Natural killer cell (primary cell): ENCODE results near the gene PRPF6. TPM values are rescaled to one million over a fixed set of nuclear protein-coding genes. Genes with fewer than 3 reads are reported as not detected.

Source experiments
- ATAC-seq, 3 donors: fragments of 150-1000 bp in 2 of 3; fragments of 200-7000 bp in 1 of 3; cut with Tn5 transposase; 1 replicate in 1 of 3; 2 replicates in 2 of 3; pipeline ENCODE4 v1.10.0; 2021; ENCODE audit warnings: mild to moderate bottlenecking in 2 of 3, moderate library complexity in 2 of 3
- DNase-seq, 2 donors: peaks; one replicate each; pipeline versions ENCODE4 v3.0.0 to v3.0.0-alpha.2; 2013 to 2021; ENCODE audit warnings: mixed read lengths in 1 of 2
- H3K27ac ChIP-seq: one replicate; pipeline ENCODE4 v1.5.1; 2013; ENCODE audit warnings: mild to moderate bottlenecking, low read length
- H3K27me3 ChIP-seq: one replicate; pipeline ENCODE4 v1.6.1; 2013; ENCODE audit warnings: low read length; ENCODE audit not compliant: control insufficient read depth, insufficient read depth
- H3K36me3 ChIP-seq: one replicate; pipeline ENCODE4 v1.6.1; 2013; ENCODE audit warnings: low read length; ENCODE audit not compliant: control insufficient read depth, insufficient read depth
- H3K4me1 ChIP-seq: one replicate; pipeline ENCODE4 v1.6.1; 2013; ENCODE audit warnings: low read length; ENCODE audit not compliant: control insufficient read depth, insufficient read depth
- H3K4me3 ChIP-seq: one replicate; pipeline ENCODE4 v1.5.1; 2013; ENCODE audit warnings: low read length
- H3K9me3 ChIP-seq: one replicate; pipeline ENCODE4 v1.6.1; 2013; ENCODE audit warnings: low read length; ENCODE audit not compliant: control insufficient read depth, insufficient read depth
- H3K27ac Mint-ChIP-seq, 2 donors: one replicate each; pipeline ENCODE4 v1.8.0; 2022; ENCODE audit warnings: mild to moderate bottlenecking in 2 of 2, mixed read lengths in 2 of 2, moderate library complexity in 1 of 2
- H3K27me3 Mint-ChIP-seq, 2 donors: one replicate each; pipeline ENCODE4 v1.8.0; 2022; ENCODE audit warnings: low read depth in 2 of 2, mixed read lengths in 2 of 2
- H3K36me3 Mint-ChIP-seq: one replicate; pipeline ENCODE4 v1.8.0; 2022; ENCODE audit warnings: mixed read lengths
- H3K4me1 Mint-ChIP-seq, 2 donors: one replicate each; pipeline ENCODE4 v1.8.0; 2022; ENCODE audit warnings: mixed read lengths in 2 of 2
- H3K4me3 Mint-ChIP-seq: one replicate; pipeline ENCODE4 v1.8.0; 2022; ENCODE audit warnings: mild to moderate bottlenecking, moderate library complexity, mixed read lengths
- H3K9me3 Mint-ChIP-seq, 2 donors: one replicate each; pipeline ENCODE4 v1.8.0; 2022; ENCODE audit warnings: mixed read lengths in 2 of 2
- CTCF ChIP-seq: fragments of 200-600 bp; IDR thresholded peaks from one replicate; pipeline ENCODE4 v1.8.0; 2022; ENCODE audit warnings: antibody characterized with exemption
- WGBS: methylation state at CpG from one replicate; pipeline ENCODE4 v1.1.7; 2013; ENCODE audit warnings: missing lambda C conversion rate; ENCODE audit not compliant: insufficient coverage; 5-methylcytosine and 5-hydroxymethylcytosine counted together
- intact Hi-C: fragments of 100-400 bp; cut with micrococcal nuclease; formaldehyde crosslinking; loops from one replicate; pipeline ENCODE4 v1.14.2; 2022
- total RNA-seq, 4 donors: library from RNA; stranded (reverse); fragments of 120-200 nt in 1 of 4; gene quantifications; one replicate each; pipeline versions ENCODE4 v1.2.3 to v1.2.4, GENCODE V29; 2013 to 2022

The PRPF6 gene
- total RNA-seq, 3 donors from 2014 or later (not counting 1 experiment from before 2014, with no cell fraction given) = 52.7 to 63.0 (median 55.0) TPM

- intact Hi-C loops = no loop called here
- peaks cover 36% of the 10 kb centered on the region for H3K27me3 ChIP-seq
- no peak overlapping the region for H3K4me3 ChIP-seq
- TF ChIP-seq CTCF = no peak
- no peaks in the 10 kb centered on the region for H3K36me3 ChIP-seq
- peaks cover 15 to 22% of the 10 kb centered on the region in 2 donors for H3K27me3 Mint-ChIP-seq
- H3K36me3 Mint-ChIP-seq = no peaks in the 10 kb centered on the region
- ATAC-seq = no peak
- peaks cover 5 to 15% of the 10 kb centered on the region in 2 donors for H3K4me1 Mint-ChIP-seq
- H3K4me3 Mint-ChIP-seq = peak overlapping the region; percentile 3
- H3K4me1 ChIP-seq = peaks cover 54% of the 10 kb centered on the region
- H3K9me3 Mint-ChIP-seq = no peaks in the 10 kb centered on the region
- DNase-seq = no peak
- 53% methylated on average over 15 of the region's 15 CpGs for WGBS
- no peak overlapping the region for H3K27ac Mint-ChIP-seq
- H3K9me3 ChIP-seq = no peaks in the 10 kb centered on the region
- no peak overlapping the region for H3K27ac ChIP-seq
Measured at GRCh38 chr20:64041040-64041780, 60.3 kb downstream of the PRPF6 start.

- intact Hi-C loops = no loop called here
- WGBS = 18% methylated on average over 6 of the region's 11 CpGs
- Mint-ChIP-seq H3K9me3 (no peaks in the 10 kb centered on the region), H3K4me1 (peaks cover 5 to 15% of the 10 kb centered on the region in 2 donors), H3K4me3 (no peak overlapping the region), H3K27me3 (peaks cover 20 to 27% of the 10 kb centered on the region in 2 donors), H3K36me3 (no peaks in the 10 kb centered on the region), H3K27ac (no peak overlapping the region)
- TF ChIP-seq CTCF = no peak
- H3K36me3 ChIP-seq = no peaks in the 10 kb centered on the region
- H3K4me1 ChIP-seq = peaks cover 49% of the 10 kb centered on the region
- H3K4me3 ChIP-seq = peak overlapping the region; percentile 25
- ATAC-seq = no peak
- H3K27me3 ChIP-seq = peaks cover 32% of the 10 kb centered on the region
- no peak overlapping the region for H3K27ac ChIP-seq
- no peak for DNase-seq
- no peaks in the 10 kb centered on the region for H3K9me3 ChIP-seq
Measured at GRCh38 chr20:64041781-64042053, 60.8 kb downstream of the PRPF6 start.

- no peak for TF ChIP-seq CTCF
- Mint-ChIP-seq H3K27me3 (peaks cover 24 to 29% of the 10 kb centered on the region in 2 donors), H3K4me1 (peaks cover 5 to 15% of the 10 kb centered on the region in 2 donors), H3K27ac (no peak overlapping the region), H3K36me3 (no peaks in the 10 kb centered on the region), H3K9me3 (no peaks in the 10 kb centered on the region), H3K4me3 (peak overlapping the region; percentile 42)
- H3K9me3 ChIP-seq = no peaks in the 10 kb centered on the region
- intact Hi-C loops = no loop called here
- peaks cover 30% of the 10 kb centered on the region for H3K27me3 ChIP-seq
- ATAC-seq (no peak), DNase-seq (peak in 1 of 2 donors; percentile 49)
- peaks cover 45% of the 10 kb centered on the region for H3K4me1 ChIP-seq
- no peaks in the 10 kb centered on the region for H3K36me3 ChIP-seq
- no peak overlapping the region for H3K27ac ChIP-seq
- 0% methylated on average over 41 of the region's 55 CpGs for WGBS
- H3K4me3 ChIP-seq = peak overlapping the region; percentile 25
Measured at GRCh38 chr20:64042054-64042781, 61.3 kb downstream of the PRPF6 start.
